ENCODE results near the gene HNMT.
"Not testable (repeated sequence)": the region's sequence is repeated elsewhere in the genome, so short reads cannot be mapped to it uniquely, and the experiment has no call there.

Gene HNMT

GRCh38 chr2:137969876-137970275 is 5.6 kb downstream of the HNMT start:
- H3K4me3 Mint-ChIP-seq, result no peak overlapping the region
- H3K4me1 Mint-ChIP-seq (ENCODE audit: low read depth in 2 of 2), result no peaks in the 10 kb centered on the region
- H3K27ac Mint-ChIP-seq, result no peak overlapping the region
- ATAC-seq (replicated peaks), result no peak
- no peaks in the 10 kb centered on the region for H3K27me3 Mint-ChIP-seq
- H3K36me3 Mint-ChIP-seq (ENCODE audit: insufficient read depth), result no peaks in the 10 kb centered on the region
- DNase-seq, result no peak
- peaks cover 0 to 2% of the 10 kb centered on the region in 2 donors for H3K9me3 Mint-ChIP-seq

- not testable (repeated sequence) for H3K27ac Mint-ChIP-seq; H3K36me3 Mint-ChIP-seq (ENCODE audit: insufficient read depth); ATAC-seq (replicated peaks)
These were observed 7.0 kb downstream of the HNMT start for GRCh38 chr2:137971259-137971658.

DNA sequence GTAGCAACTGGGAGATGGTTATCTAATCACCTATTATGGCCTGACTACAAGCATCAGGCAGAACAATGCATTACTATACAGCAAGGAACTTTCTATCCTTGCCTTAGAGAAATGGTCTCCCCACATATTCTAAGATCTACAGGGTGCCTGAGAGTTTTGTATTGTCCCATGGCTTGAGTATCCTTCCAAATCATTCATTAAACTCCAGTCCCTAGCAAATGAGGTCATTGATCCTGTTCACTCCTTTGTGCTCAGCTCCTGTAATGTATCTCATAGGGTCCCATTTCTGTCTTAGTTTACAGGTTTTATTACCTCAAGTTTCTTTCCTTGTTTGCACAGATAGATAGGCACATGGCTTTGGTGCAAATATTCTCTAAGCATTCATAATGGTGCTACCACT is 9.0 kb downstream of the HNMT start:
- no peak for DNase-seq
- Mint-ChIP-seq H3K36me3 (ENCODE audit: insufficient read depth) (no peaks in the 10 kb centered on the region), H3K4me1 (ENCODE audit: low read depth in 2 of 2) (no peaks in the 10 kb centered on the region), H3K27me3 (no peaks in the 10 kb centered on the region), H3K27ac (no peak overlapping the region), H3K9me3 (peaks cover 0 to 2% of the 10 kb centered on the region in 2 donors), H3K4me3 (no peak overlapping the region)
- no peak for ATAC-seq (replicated peaks)

More at GRCh38 chr2:137971259-137971658, 7.0 kb downstream of the HNMT start:
- DNase-seq; H3K4me1 Mint-ChIP-seq (ENCODE audit: low read depth in 2 of 2); H3K4me3 Mint-ChIP-seq; H3K27me3 Mint-ChIP-seq; H3K9me3 Mint-ChIP-seq: not testable (repeated sequence)

DNA sequence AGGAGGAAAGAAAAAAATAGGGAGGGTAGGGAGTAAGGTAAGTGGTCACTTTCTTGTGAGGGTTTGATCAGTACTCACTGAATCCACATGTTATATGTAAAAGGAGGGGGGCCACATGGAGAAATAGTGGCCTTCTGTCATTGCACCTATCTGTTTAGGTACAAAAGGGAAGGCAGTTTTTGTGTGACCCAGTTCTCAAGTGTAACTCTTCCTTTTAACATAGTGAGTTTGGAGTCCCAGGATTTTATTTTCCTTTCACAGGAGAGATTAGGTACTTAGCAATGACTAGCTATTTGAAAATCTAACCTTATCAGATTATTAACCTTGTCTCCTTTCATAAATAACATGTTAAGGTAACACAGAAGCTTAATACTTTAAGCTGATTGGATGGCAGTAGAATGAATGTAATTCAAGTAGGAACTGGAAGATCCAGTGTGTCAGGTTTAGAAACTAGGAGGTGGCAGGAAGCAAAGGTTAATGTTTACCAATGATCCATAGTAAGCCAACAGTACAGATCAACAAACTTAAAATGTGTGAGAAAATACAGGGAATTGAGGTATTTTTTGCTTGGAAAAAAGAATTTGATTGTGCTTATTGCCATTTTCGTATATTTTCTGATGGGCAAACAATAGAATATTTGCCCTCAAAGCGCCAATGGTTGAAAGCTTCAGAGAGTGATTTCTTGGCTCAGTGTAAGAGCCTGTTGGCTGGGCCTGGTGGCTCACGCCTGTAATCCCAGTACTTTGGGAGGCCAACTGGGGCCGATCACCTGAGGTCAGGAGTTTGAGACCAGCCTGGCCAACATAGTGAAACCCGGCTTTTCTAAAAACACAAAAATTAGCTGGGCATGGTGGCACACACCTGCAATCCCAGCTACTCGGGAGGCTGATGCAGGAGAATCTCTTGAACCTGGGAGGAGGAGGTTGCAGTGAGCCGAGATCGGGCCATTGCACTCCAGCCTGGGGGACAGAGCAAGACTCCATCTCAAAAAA is 11.3 kb downstream of the HNMT start:
- no peaks in the 10 kb centered on the region for H3K4me1 Mint-ChIP-seq (ENCODE audit: low read depth in 2 of 2)
- ATAC-seq (replicated peaks) (no peak), DNase-seq (no peak)
- no peak overlapping the region for H3K4me3 Mint-ChIP-seq
- H3K9me3 Mint-ChIP-seq, result no peaks in the 10 kb centered on the region
- no peaks in the 10 kb centered on the region for H3K27me3 Mint-ChIP-seq
- H3K27ac Mint-ChIP-seq, result no peak overlapping the region
- no peaks in the 10 kb centered on the region for H3K36me3 Mint-ChIP-seq (ENCODE audit: insufficient read depth)

DNA sequence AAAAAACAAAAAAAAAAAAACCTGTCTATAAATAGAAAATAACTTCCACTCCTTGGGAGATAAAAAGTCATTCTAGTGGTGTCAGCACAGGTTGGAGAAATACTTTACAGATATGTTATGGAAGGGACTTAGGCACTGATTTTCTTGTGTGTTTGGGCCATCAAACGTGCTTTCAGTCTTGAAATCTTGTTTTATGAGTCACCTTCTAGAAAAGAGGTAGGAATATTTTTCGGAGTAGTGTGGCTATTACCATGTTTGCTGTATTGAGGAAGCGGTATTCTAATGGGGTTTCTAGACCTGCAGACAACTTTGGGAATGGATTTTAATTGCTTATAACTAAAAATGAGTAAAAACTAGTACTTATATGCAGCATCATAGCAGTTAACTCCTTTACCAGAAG is 12.0 kb downstream of the HNMT start:
- no peaks in the 10 kb centered on the region for H3K27me3 Mint-ChIP-seq
- no peak overlapping the region for H3K27ac Mint-ChIP-seq
- H3K4me3 Mint-ChIP-seq, result no peak overlapping the region
- no peaks in the 10 kb centered on the region for H3K4me1 Mint-ChIP-seq (ENCODE audit: low read depth in 2 of 2)
- ATAC-seq (replicated peaks), result no peak
- DNase-seq, result no peak
- H3K36me3 Mint-ChIP-seq (ENCODE audit: insufficient read depth), result peaks cover under 1% of the 10 kb centered on the region
- no peaks in the 10 kb centered on the region for H3K9me3 Mint-ChIP-seq

DNA sequence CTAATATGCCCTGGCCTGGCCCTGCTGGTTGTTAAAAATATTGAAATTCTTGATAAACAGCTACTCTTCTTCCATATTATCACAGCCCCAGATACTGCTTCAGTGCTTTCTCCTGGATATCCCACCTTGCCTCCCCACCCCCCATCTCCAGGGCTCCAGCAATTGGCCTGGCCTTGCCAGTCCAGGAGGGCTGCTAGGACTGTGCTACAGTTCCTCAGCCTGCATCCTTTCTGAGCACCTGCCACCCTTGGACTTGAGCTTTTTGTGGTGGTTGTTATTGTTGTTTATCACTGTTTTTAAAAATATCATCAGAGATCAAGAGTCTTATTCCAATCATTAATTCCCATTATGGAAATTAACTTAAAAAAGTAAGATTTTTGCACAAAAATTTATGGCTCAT is 13.5 kb downstream of the HNMT start:
- Mint-ChIP-seq H3K4me3 (no peak overlapping the region), H3K9me3 (no peaks in the 10 kb centered on the region), H3K4me1 (ENCODE audit: low read depth in 2 of 2) (no peaks in the 10 kb centered on the region), H3K36me3 (ENCODE audit: insufficient read depth) (peaks cover 3% of the 10 kb centered on the region), H3K27ac (no peak overlapping the region), H3K27me3 (no peaks in the 10 kb centered on the region)
- no peak for DNase-seq
- no peak for ATAC-seq (replicated peaks)

DNA sequence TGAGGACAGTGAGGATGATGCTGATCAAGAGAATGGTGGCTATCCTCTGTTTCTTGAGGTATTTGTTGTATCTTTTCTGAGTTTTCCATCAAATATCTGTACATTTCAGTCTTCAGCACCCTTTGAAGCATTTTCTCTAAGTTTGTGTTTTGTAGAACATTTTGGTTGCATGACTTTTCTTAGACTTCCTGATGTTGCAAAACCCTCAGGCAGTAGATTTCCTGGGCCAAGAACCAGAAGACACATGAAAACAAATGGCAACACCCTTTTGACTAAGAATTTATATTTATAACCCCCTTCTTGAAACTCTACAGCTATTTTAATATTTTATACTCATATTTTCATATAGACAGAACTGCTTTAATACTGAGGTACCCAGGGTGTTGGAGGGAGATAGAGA is 16.2 kb downstream of the HNMT start:
- ATAC-seq (replicated peaks), result no peak
- Mint-ChIP-seq H3K4me3 (no peak overlapping the region), H3K27ac (no peak overlapping the region), H3K36me3 (ENCODE audit: insufficient read depth) (peaks cover 3% of the 10 kb centered on the region), H3K27me3 (no peaks in the 10 kb centered on the region), H3K4me1 (ENCODE audit: low read depth in 2 of 2) (no peaks in the 10 kb centered on the region), H3K9me3 (no peaks in the 10 kb centered on the region)
- DNase-seq, result no peak

DNA sequence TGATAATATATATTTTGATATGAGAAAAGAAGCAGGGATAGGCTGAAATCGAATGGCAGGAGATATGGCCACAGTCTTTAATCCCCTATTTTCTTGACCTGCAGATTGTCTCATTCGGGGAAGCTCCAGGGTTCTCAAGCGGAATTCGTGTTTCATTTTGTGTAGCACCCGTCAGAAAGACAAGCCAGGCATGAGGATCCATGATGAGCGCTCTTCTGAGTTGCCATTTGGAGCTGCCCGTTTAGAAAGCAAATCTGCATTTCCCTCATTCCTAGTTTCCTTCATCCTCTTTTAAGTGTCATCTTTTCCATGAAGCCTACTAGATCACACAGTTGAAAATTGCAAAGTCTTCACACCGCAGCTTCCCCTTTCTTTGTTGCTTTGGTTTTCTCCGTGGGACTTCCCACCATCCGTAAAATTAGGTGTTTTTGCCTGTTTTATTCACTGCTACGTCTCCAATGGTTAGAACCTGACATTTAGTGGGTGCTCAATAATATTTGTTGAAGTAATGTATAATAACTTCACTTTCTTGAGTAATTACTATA is 16.9 kb downstream of the HNMT start:
- Mint-ChIP-seq H3K4me3 (no peak overlapping the region), H3K9me3 (no peaks in the 10 kb centered on the region), H3K4me1 (ENCODE audit: low read depth in 2 of 2) (no peaks in the 10 kb centered on the region), H3K27ac (no peak overlapping the region), H3K27me3 (no peaks in the 10 kb centered on the region), H3K36me3 (ENCODE audit: insufficient read depth) (peaks cover 3% of the 10 kb centered on the region)
- ATAC-seq (replicated peaks) (no peak), DNase-seq (no peak)

GRCh38 chr2:137983581-137983980 is 19.3 kb downstream of the HNMT start:
- Mint-ChIP-seq H3K4me3 (no peak overlapping the region), H3K27ac (no peak overlapping the region), H3K4me1 (ENCODE audit: low read depth in 2 of 2) (no peaks in the 10 kb centered on the region), H3K36me3 (ENCODE audit: insufficient read depth) (peaks cover 3% of the 10 kb centered on the region), H3K9me3 (peaks cover 0 to 4% of the 10 kb centered on the region in 2 donors), H3K27me3 (no peaks in the 10 kb centered on the region)
- ATAC-seq (replicated peaks) (no peak), DNase-seq (no peak)

GRCh38 chr2:137986268-137986667 is 22.0 kb downstream of the HNMT start:
- Mint-ChIP-seq H3K4me3 (no peak overlapping the region), H3K27me3 (no peaks in the 10 kb centered on the region), H3K9me3 (peaks cover 0 to 4% of the 10 kb centered on the region in 2 donors), H3K36me3 (ENCODE audit: insufficient read depth) (peaks cover 2% of the 10 kb centered on the region), H3K27ac (no peak overlapping the region), H3K4me1 (ENCODE audit: low read depth in 2 of 2) (no peaks in the 10 kb centered on the region)
- DNase-seq (no peak), ATAC-seq (replicated peaks) (no peak)

DNA sequence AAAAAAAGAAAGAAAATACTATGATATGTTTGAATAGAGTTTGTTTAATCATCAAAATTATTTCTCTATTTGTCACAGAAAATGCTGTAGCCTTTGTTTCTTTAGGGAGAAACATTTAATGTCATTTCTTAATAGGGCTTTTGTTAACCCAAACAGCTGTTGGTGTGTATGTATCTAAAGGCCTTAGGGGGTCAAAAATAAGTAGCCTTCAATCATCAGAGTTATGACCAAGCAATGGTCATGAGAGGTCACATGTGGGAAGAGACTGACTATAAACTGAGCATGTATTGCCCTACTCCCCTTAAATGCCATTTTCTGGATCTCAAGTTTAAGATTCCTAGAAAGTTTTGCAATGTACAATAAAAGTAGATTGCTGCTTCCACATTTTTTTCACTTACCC is 22.7 kb downstream of the HNMT start:
- Mint-ChIP-seq H3K27me3 (no peaks in the 10 kb centered on the region), H3K27ac (no peak overlapping the region), H3K4me1 (ENCODE audit: low read depth in 2 of 2) (no peaks in the 10 kb centered on the region), H3K4me3 (no peak overlapping the region), H3K36me3 (ENCODE audit: insufficient read depth) (no peaks in the 10 kb centered on the region), H3K9me3 (peaks cover 0 to 4% of the 10 kb centered on the region in 2 donors)
- no peak for ATAC-seq (replicated peaks)
- DNase-seq, result no peak

DNA sequence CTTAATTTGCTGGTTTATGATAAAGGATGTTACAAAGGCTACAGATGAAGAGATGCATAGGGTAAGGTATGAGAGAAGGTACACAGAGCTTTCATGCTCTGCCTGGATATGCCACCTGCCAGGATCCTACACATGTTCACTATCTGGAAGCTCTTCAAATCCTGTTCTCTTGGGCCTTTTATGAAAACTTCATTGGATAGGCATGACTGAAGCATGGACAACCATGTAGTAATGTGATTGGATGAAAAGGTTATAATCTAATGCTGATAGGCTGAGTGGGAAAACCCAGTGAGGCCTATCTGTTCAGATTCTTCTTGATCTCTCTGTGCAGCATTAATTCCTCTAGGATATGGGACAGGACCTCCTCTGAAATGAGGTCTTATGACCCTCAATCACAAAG is 26.8 kb downstream of the HNMT start:
- H3K9me3 Mint-ChIP-seq, result peaks cover 11 to 14% of the 10 kb centered on the region in 2 donors
- no peaks in the 10 kb centered on the region for H3K36me3 Mint-ChIP-seq (ENCODE audit: insufficient read depth)
- no peak overlapping the region for H3K4me3 Mint-ChIP-seq
- H3K4me1 Mint-ChIP-seq (ENCODE audit: low read depth in 2 of 2), result no peaks in the 10 kb centered on the region
- no peak overlapping the region for H3K27ac Mint-ChIP-seq
- ATAC-seq (replicated peaks) (no peak), DNase-seq (no peak)
- no peaks in the 10 kb centered on the region for H3K27me3 Mint-ChIP-seq

DNA sequence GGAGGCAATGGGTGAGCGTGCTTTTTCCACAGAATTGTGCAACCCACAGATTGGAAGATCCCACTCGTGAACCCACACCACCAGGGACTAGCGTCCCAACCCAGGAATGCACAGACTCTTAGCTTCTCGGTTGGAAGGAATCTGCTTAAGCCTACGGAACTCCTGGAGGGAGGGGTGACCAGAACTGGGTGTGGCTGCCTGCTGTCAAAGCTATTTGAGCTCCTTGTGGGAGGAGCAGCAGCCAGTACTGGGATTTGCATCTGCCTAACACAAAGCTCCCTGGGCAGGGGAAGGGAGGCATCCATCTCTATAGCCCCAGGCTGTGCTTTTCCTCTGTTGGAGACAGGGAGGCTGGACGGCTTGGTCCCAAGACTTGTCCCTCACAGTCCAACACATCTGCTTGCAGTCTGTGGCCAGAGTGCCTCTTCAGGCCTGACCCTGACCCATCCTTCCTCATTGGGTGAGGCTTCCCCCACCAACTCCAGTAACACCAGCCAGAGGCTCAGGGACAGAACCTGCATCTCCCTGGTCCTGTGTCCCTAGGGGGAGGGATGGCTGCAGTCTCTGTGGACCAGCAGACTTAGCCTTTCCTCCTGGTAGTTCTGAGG is 27.9 kb downstream of the HNMT start:
- Mint-ChIP-seq H3K27ac (no peak overlapping the region), H3K4me3 (no peak overlapping the region), H3K4me1 (ENCODE audit: low read depth in 2 of 2) (no peaks in the 10 kb centered on the region), H3K9me3 (peaks cover 11 to 14% of the 10 kb centered on the region in 2 donors), H3K36me3 (ENCODE audit: insufficient read depth) (no peaks in the 10 kb centered on the region), H3K27me3 (no peaks in the 10 kb centered on the region)
- DNase-seq (no peak), ATAC-seq (replicated peaks) (no peak)
